IPS DF 4.7 (cell line): Measurements from ENCODE around the gene EML1.
A peak's percentile ranks its signal among the peaks of the same experiment; 100 is the strongest.
"Not testable (repeated sequence)": the region's sequence is repeated elsewhere in the genome, so short reads cannot be mapped to it uniquely, and the experiment has no call there.

Experiments used
- DNase-seq: peaks from one replicate; pipeline ENCODE4 v3.0.0-alpha.2; 2013; ENCODE audit warnings: low spot score; ENCODE audit errors: extremely low read depth

The EML1 gene

DNA sequence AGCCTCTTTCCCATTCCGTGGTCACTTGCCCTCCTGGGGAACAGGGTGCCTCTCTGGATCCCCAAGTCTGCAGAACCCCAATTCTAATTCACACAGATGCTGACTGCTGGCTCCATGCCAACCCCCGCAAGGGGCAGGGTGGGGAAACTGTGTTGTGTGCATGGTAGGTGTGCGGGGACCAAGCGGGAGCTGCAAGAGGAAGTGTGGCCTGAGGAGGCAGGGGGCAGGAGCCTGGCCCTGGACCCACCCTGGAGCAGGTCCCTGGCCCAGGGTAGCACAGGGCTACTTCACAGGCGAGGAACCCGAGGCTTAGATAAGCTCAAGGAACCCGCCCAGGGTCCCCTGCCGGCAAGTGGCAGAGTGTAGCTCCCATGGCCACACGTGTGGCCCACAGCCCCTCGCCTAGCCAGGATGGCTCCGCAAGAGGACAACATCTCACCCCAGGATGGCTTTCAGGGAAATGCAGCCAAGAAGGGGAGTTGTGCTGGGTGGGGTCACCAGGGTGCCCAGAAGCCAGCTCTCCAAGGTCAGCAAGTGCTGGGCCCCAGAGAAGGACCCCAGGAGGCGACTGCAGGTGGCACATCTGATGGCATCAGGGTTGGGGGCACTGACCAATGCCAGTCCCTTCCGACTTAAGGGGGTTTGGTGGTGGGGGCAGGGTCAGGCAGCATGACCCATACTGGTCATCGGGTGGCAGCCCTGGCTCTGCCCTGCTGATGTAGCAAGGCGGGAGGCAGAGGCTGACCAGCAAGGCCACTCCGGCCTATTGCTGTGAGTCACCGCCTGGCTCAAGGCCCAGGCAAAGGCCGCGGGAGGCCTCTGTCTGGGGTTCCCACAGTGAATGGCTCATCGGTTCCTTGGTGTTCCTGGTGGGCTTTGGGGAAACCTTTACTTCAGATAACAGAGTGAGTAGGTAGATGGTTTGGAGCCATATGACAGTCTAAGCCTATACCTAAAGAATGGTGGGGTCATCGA, 37.3 kb upstream of the EML1 start:
- no peak for DNase-seq

DNA sequence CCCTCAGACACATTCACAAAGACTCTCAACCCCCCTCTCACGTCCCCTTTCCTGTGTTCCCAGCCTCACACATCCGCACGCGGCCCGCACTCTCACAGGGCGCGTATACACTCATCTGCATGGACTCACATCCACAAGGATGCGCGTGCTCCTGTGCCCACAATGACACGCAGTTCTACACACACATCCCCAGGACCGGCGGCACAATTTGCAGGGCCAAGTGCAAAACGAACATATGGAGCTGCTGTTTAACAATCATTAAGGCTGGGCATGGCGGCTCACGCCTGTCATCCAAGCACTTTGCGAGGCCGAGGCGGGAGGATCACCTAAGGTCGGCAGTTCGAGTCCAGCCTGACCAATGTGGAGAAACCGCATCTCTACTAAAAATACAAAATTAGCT, 36.4 kb upstream of the EML1 start:
- no peak for DNase-seq

GRCh38 chr14:99757331-99758070, 35.7 kb upstream of the EML1 start:
- DNase-seq = no peak

GRCh38 chr14:99758121-99758821, 34.9 kb upstream of the EML1 start:
- DNase-seq = peak; percentile 58

DNA sequence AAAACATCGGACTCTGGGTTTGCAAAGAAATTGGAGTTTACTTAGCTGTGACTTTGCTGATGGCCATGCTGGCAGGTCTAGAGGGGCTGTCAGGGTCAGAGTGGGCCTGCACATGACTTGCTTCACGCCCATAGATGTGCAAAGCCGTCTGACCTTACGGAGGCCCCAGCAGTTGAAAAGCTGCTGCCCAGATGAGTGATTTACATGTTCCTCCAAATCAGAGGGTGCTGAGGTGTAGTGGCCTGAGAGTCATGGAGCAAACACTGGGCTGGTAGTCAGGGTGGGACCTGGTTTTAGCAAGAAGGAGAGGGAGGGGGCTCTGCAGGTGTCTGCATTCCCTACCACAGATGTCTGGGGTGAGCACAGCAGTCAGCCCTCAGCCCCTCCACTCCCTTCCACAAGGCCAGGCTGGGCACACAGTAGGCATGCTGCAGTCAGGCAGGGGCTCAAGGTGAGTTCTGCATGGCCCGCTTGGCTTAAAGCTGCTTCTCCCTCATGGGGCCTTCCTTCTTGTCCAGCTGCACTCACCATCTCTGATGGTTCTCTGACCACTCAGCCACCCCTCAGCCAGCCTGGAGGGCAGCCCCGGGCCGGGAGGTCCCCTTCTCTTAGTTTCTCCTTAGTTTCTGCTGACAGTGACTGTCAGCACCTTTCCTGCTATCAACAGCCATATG, 34.2 kb upstream of the EML1 start:
- DNase-seq = no peak

DNA sequence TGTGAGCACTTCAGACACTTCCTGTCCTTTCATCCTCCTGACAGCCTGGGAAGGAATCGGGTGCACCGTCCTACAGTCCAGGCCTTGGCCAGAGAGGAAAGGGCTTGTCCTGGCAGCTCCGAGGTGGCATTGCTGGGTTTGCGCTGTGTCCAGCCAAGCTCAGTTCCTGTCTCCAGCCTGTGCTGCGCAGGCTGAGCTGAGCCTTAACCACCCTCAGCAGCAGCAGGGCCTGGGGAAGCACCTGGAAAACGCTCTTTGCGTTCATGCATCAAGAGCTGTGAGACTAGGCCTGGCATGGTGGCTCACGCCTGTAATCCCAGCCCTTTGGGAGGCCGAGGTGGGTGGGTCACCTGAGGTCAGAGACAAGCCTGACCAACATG, 33.7 kb upstream of the EML1 start:
- DNase-seq = no peak

DNA sequence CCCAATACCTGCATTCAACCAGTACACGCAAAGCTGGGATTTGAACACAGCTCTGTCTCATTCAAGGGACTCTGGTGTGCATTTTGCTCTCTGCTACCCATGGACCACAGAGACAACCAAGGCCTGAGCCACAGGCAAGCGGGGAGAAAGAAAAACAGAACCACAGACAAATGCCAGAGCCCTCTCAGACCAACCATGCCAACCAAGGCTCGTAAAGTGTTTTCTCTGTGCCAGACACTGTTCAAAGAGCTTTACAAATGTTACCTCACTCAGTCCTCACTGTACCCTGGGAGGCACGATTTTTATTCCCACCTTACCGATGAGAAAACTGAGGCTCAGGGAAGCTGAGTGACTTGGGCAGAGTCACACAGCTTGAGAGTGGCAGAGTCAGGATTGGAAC, 32.4 kb upstream of the EML1 start:
- no peak for DNase-seq

DNA sequence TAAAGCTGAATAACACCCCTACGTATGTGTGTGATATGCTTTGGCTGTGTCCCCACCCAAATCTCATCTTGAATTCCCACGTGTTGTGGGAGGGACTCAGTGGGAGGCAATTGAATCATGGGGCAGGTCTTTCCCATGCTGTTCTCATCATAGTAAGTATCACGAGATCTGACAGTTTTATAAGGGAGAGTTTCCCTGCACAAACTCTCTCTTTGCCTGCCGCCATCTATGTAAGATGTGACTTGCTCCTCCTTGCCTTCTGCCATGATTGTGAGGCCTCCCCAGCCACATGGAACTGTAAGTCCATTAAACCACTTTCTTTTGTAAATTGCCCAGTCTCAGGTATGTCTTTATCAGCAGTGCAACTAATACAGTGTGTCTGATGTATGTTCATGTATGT, 30.3 kb upstream of the EML1 start:
- not testable (repeated sequence) for DNase-seq

DNA sequence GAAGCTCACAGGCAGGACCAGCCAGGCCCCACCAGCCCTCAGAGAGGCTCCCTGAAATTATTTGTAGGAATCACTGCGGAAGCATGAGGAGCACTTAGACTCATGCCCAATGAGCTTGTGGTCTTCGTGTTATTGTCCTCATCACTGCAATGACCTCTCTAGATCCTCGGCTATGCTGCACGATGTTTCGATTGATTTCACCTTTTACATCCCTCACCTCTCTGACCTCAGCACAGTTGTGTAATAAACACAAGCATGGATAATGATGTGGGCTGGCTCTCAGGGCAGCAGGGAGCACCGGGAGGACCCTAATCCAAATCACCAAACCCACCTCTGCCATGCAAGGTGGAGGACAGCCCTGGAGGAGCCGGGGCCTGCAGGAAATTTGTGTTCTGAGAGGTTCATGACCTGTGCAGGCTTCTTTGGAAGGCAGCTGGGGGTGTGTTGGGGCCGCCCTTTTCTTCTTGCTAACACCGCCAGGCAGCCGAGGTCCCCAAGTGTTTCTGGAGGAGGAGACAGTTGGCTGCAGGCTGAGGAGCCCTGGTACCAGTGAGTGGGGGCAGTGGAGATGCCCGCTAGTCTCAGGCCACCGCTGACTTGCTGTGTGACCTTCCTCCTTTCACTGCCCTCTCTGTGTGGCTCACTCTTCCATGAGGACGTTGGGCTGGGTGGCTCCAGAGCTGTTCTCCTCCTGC, 29.5 kb upstream of the EML1 start:
- no peak for DNase-seq

DNA sequence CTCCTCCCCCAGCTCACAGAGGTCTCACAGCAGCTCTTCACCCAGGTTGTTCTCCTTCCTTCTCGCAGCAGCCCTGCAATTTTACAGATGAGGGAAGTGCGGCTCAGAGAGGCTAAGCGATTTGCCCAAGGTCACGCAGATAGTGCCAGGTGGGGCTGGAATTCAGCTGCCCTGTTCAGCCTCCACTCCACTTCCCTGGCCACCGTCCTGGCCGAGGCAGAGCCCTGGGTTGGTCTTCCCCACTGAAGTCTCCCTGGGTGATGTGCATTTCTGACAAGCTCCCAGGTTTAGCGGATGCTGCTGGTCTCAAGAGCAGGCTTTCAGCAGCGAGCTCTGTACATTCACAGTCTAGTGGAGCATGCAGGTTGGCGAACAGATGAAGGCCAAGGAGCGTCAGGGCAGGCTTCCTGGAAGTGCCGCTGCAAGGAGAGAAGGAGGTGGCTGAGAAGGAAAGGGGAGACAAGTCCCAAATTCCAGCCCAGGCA, 28.9 kb upstream of the EML1 start:
- DNase-seq = no peak

- no peak for DNase-seq
Measured at GRCh38 chr14:99768381-99768780, 24.8 kb upstream of the EML1 start.

DNA sequence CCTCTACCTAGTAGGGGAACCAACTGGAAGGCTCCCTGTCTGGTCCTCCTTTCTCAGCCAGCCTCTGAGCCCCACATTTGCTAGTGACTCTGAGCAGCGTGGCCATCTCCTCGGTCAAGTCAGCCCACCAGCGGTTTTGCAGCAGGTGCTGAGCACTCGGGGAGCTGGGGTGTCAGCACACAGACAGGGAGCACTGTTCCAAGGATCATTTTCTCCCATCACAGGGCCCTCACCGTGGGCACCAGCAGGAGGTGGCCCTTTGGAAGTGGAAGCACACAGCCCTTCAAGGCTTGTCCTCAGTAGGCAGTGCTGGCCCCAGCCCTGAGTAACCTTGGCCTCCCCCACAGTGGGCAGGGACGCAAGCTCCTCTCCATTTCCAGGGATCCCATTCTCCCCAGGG, 24.1 kb upstream of the EML1 start:
- DNase-seq = no peak

DNA sequence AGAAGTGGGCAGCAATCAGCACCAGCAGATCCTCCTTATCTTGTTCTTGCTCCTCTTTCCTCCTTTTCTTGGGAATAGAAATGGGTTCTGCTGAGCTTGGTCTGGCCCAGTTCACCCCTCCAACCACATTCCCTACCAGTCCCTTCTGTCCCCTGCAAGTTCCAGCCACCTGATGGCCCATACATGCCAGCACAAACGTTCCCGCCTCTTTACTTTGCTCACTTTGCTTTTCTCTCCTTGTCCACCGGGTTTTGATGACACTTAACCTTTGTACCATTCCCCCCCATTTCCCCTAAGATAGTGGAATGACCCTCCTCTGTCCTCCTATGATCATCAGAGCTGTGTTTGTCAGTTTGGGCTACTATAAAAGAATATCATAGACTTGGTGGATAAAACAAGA, 23.4 kb upstream of the EML1 start:
- DNase-seq = no peak

DNA sequence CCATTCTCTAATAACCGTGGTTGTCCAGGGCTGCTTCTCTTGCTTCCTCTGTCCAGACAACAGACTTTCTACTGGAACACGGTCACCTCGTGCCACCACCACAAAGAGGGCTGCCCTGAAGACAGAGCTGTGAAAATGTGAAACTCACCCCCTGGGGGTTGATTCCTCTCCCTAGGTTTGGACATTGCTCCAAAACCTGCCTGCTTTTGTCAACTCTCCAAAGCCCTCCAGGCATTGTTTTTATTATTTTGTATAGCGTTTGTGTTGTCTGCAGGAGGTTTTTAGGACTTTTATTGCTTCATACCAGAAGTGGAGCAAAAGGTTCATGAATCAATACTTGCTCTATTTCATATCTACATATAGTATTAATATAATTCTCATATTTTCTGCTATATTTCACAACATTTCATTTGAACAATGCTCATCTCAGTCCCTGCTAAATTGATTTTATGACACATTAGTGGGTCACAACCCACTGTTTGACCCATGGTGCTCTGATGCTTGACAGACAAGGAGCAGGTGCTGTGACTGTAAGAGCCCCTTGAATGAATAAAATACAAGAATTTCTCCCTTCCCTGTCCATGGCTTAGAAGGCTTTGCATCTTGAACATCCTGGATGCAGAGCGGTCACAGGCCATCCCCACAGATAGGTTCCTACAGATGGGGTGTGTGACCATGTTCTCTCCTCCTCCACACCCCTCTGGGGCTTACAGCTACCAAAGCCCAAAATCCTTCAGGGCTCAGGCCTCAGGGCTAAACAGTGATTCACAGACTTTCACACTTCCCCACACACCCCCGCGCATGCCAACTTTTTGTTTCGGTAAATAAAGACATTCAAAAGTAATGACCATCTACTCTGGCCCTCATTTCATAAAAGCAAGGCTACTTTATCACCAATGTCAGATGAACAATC, 20.6 kb upstream of the EML1 start:
- DNase-seq = no peak

- DNase-seq = no peak
Measured at GRCh38 chr14:99773521-99774497, 19.4 kb upstream of the EML1 start.

- no peak for DNase-seq
Measured at GRCh38 chr14:99774556-99775307, 18.5 kb upstream of the EML1 start.

DNA sequence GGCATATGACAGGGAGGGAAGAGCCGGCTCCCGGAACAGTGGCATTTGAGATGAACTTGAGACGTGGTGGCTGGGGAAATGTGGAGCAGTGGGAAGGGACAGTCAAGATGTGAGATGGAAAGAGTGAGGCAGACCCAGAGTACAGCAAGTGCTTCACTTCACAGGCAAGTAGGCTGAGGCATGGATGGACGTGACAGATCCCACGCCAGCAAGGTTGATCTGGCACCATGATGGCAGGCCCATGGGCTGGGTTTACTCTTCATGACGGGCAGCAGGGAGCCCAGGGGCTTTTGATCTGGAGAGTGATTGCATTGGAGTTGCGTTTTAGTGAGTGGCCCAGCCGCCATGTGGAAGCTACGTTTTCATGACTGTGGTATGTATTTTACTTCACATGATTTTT, 17.9 kb upstream of the EML1 start:
- no peak for DNase-seq

GRCh38 chr14:99777951-99778350, 15.3 kb upstream of the EML1 start:
- no peak for DNase-seq
